Peyer's patch (tissue), 4 donors: ENCODE results near the gene RAVER2. TPM values are rescaled to one million over a fixed set of nuclear protein-coding genes. Genes with fewer than 3 reads are reported as not detected.

Source experiments
- DNase-seq, 3 donors: peaks; one replicate each; pipeline ENCODE4 v3.0.0-alpha.2; 2017 to 2019
- H3K27ac ChIP-seq, 4 donors: fragments of 200-600 bp; sonication (generic); one replicate each; pipeline ENCODE4 v1.5.1; 2016 to 2019
- H3K27me3 ChIP-seq, 2 donors: fragments of 200-600 bp; sonication (generic); one replicate each; pipeline ENCODE4 v1.5.1; 2019
- H3K36me3 ChIP-seq, 3 donors: fragments of 200-600 bp; sonication (generic); one replicate each; pipeline ENCODE4 v1.5.1; 2016 to 2019
- H3K4me1 ChIP-seq, 4 donors: fragments of 200-600 bp; sonication (generic); one replicate each; pipeline ENCODE4 v1.5.1; 2016 to 2019
- H3K4me3 ChIP-seq, 4 donors: fragments of 200-600 bp; sonication (generic); 1 replicate in 3 of 4; 2 replicates in 1 of 4; pipeline ENCODE4 v1.5.1; 2016 to 2019; ENCODE audit warnings: mild to moderate bottlenecking in 1 of 4
- H3K9me3 ChIP-seq, 4 donors: fragments of 200-600 bp; sonication (generic); one replicate each; pipeline ENCODE4 v1.5.1; 2016 to 2019; ENCODE audit warnings: mild to moderate bottlenecking in 1 of 4
- POLR2A ChIP-seq, 2 donors: fragments of 450-650 bp; IDR thresholded peaks; one replicate each; pipeline ENCODE4 v1.5.1; 2017; ENCODE audit warnings: antibody characterized with exemption in 2 of 2, mild to moderate bottlenecking in 2 of 2, moderate library complexity in 2 of 2
- total RNA-seq, 4 donors: library from RNA; depleted of rRNA; stranded (reverse); fragments of >200 nt; gene quantifications; one replicate each; pipeline ENCODE4 v1.1.0, GENCODE V29; 2016
- TF ChIP-seq, protein P1 (sequence below), 6 experiments: fragments of 450-650 bp in 4 of 6; fragments of 200-600 bp in 2 of 6; sonication (generic) in 1 of 6; IDR thresholded peaks; one replicate each; pipeline ENCODE4 v1.5.1; 2017 to 2019; ENCODE audit warnings: antibody characterized with exemption in 6 of 6, mild to moderate bottlenecking in 3 of 6, moderate library complexity in 1 of 6

Gene RAVER2
- total RNA-seq, 4 donors from 2014 or later: 26.4 to 51.5 (median 45.0) TPM

DNA sequence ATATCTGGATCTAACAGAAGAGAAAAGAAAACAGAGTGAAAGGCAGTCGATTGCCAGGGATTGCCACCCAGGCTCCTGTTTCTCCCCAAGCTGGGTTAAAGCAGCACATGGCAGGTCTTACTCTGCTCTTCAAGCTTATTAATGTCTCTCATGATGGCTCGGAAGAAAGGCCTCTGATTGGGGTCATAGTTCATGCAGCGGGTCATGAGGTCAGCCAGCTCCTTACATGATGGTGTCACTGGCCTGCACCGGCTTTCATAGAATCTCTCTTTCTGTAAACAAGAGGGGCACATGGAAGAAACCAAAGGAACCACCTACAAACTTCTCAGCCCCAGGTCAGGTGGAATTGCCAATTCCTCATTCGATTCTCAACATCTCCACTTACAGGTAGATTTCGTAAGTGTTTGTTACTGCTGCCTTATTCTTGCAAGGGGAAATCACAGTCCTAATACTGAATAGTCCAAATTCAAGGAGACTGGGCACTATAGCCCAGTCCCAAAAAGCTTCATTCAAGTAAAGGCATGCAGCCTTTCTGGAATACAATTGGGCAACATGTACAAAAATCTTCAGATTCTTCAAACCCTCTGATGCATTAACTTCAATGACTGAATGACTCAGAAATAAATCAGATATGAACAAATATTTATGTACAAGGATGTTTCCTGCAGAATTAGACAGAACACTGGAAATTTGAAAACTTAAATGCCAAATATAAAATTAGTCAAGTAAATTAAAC, 96.6 kb downstream of the RAVER2 start:
- H3K27me3 ChIP-seq: no peaks in the 10 kb centered on the region
- H3K9me3 ChIP-seq: no peaks in the 10 kb centered on the region
- peaks cover 0 to 83% (median 0%) of the 10 kb centered on the region in 3 donors for H3K36me3 ChIP-seq
- no peak overlapping the region for H3K27ac ChIP-seq
- DNase-seq: no peak
- TF ChIP-seq POLR2A (IDR thresholded peaks at IDR 0.05): no peak
- TF ChIP-seq, protein P1, sequence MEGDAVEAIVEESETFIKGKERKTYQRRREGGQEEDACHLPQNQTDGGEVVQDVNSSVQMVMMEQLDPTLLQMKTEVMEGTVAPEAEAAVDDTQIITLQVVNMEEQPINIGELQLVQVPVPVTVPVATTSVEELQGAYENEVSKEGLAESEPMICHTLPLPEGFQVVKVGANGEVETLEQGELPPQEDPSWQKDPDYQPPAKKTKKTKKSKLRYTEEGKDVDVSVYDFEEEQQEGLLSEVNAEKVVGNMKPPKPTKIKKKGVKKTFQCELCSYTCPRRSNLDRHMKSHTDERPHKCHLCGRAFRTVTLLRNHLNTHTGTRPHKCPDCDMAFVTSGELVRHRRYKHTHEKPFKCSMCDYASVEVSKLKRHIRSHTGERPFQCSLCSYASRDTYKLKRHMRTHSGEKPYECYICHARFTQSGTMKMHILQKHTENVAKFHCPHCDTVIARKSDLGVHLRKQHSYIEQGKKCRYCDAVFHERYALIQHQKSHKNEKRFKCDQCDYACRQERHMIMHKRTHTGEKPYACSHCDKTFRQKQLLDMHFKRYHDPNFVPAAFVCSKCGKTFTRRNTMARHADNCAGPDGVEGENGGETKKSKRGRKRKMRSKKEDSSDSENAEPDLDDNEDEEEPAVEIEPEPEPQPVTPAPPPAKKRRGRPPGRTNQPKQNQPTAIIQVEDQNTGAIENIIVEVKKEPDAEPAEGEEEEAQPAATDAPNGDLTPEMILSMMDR (IDR thresholded peaks at IDR 0.05): no peak
- H3K4me3 ChIP-seq: no peak overlapping the region
- H3K4me1 ChIP-seq: no peaks in the 10 kb centered on the region

DNA sequence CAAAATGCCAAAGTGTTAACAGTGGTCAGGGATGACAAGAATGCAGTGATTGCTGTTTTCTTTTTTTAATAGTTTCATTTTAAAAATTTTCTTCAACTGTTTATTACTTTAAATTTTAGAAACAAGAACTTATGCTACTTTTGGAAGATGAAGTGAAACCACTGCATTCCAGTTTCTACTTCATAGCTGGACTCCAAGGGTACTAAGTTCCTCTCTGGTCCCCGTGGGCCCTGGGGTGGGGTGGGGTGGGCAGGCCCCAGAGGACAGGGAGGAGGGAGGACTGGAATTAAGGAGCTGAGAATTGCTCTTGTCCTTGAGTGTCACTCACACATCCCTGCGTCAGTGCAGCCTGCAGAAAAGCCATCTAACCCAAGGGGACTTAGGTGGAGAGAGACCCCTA, 97.3 kb downstream of the RAVER2 start:
- DNase-seq: no peak
- H3K4me3 ChIP-seq: no peak overlapping the region
- no peak overlapping the region for H3K27ac ChIP-seq
- no peaks in the 10 kb centered on the region for H3K27me3 ChIP-seq
- H3K4me1 ChIP-seq: no peaks in the 10 kb centered on the region
- peaks cover 0 to 83% (median 0%) of the 10 kb centered on the region in 3 donors for H3K36me3 ChIP-seq
- TF ChIP-seq, protein P1 (IDR thresholded peaks at IDR 0.05): no peak
- TF ChIP-seq POLR2A (IDR thresholded peaks at IDR 0.05): no peak
- H3K9me3 ChIP-seq: no peaks in the 10 kb centered on the region

DNA sequence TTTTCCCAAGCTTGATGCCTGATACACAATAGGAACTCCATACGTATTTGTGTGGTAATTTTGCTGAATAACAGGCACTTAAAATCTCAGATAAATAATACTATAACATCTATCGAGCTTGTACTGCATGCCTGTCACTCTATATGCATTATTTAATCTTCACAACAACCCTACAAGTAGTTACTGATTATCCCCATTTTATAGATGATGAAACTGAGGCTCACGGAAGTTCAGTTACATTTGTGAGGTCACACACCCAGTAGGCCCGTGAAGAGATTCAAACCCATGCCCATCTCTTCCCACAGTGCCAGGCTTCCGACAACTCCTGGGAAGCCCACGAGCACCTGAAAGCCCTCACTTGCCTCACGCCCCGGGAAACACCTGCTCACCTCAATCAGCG, 98.8 kb downstream of the RAVER2 start:
- no peak for DNase-seq
- Histone ChIP-seq H3K9me3 (no peaks in the 10 kb centered on the region), H3K27me3 (no peaks in the 10 kb centered on the region), H3K36me3 (peaks cover 0 to 82% (median 0%) of the 10 kb centered on the region in 3 donors), H3K4me3 (no peak overlapping the region), H3K4me1 (no peaks in the 10 kb centered on the region), H3K27ac (no peak overlapping the region)
- TF ChIP-seq, protein P1 (IDR thresholded peaks at IDR 0.05): no peak
- no peak for TF ChIP-seq POLR2A (IDR thresholded peaks at IDR 0.05)

DNA sequence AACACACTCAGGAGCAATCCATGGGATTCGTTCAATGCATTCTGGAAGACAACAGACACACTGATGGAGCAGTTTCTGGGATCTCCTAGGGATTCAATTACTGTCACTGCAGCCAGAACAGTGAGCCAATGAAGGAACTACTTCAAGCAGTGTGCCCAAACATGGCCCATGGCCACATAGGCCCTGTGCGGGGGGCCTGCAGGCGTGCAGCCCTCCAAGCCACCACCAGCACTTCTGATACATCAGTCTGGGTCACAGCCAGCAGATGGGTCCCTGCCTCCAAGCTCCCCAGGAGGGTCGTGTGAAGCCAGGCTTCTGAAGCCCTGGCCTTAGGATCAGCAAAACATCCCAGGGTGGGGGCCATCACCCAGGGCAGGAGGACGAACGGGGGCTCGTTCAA, 99.3 kb downstream of the RAVER2 start:
- no peak overlapping the region for H3K27ac ChIP-seq
- H3K36me3 ChIP-seq: peaks cover 0 to 84% (median 0%) of the 10 kb centered on the region in 3 donors
- no peak for DNase-seq
- H3K9me3 ChIP-seq: no peaks in the 10 kb centered on the region
- no peak overlapping the region for H3K4me3 ChIP-seq
- no peaks in the 10 kb centered on the region for H3K27me3 ChIP-seq
- TF ChIP-seq, protein P1 (IDR thresholded peaks at IDR 0.05): no peak
- no peak for TF ChIP-seq POLR2A (IDR thresholded peaks at IDR 0.05)
- H3K4me1 ChIP-seq: no peaks in the 10 kb centered on the region

DNA sequence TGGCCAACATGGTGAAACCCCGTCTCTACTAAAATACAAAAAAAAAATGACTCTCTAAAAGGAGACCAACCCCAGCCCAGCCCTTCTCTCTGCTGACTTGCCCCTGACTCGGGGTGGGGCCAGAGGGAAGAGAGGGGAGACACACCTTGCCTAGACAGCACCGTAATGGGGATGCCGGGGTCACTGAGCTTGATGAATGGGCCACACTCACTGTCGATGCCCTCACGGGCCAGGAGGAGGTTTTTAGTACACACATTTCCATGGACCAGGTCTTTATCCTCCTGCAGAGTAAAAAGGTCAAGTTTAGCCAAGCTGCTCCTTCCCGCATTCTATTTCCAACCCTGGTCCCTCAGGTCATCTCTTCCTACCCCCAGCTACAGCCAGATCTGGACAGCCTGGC, 99.7 kb downstream of the RAVER2 start:
- H3K27me3 ChIP-seq: no peaks in the 10 kb centered on the region
- no peak for DNase-seq
- no peaks in the 10 kb centered on the region for H3K4me1 ChIP-seq
- TF ChIP-seq POLR2A (IDR thresholded peaks at IDR 0.05): no peak
- TF ChIP-seq, protein P1 (IDR thresholded peaks at IDR 0.05): no peak
- H3K27ac ChIP-seq: no peak overlapping the region
- H3K4me3 ChIP-seq: no peak overlapping the region
- H3K36me3 ChIP-seq: peaks cover 0 to 84% (median 0%) of the 10 kb centered on the region in 3 donors
- no peaks in the 10 kb centered on the region for H3K9me3 ChIP-seq
